Caki2 (cell line): ENCODE measurements around the gene CPB1. TPM values are rescaled to one million over a fixed set of nuclear protein-coding genes. Genes with fewer than 3 reads are reported as not detected.

Experiments used
- total RNA-seq: library from RNA; depleted of rRNA; stranded (reverse); fragments of >200 nt; shearing (Covaris generic); gene quantifications from 2 replicates; pipeline ENCODE4 v1.2.3, GENCODE V29; 2014; ENCODE audit warnings: low replicate concordance; rRNA removed

Gene CPB1
- total RNA-seq, 1 experiment from 2014 or later: not detected

Other genes starting within 250 kb of the CPB1 start
- 0.03 TPM in 1 of 2 replicates, not detected in the other for gene AGTR1, start 129.9 kb upstream of the CPB1 start, total RNA-seq
- not detected in 2 replicates for gene CPA3, start 37.5 kb downstream of the CPB1 start, total RNA-seq
- gene GYG1, start 163.7 kb downstream of the CPB1 start, total RNA-seq: 28.1 and 63.3 TPM in 2 replicates